ENCODE measurements around the gene SMAD3. TPM values are rescaled to one million over a fixed set of nuclear protein-coding genes. Genes with fewer than 3 reads are reported as not detected.

SMAD3 gene
- total and polyA plus RNA-seq, 10 of the 15 experiments (the other 5 are each of a cell fraction or from before 2014, with no cell fraction given), result 5.6 to 43.2 (median 16.0) TPM

DNA sequence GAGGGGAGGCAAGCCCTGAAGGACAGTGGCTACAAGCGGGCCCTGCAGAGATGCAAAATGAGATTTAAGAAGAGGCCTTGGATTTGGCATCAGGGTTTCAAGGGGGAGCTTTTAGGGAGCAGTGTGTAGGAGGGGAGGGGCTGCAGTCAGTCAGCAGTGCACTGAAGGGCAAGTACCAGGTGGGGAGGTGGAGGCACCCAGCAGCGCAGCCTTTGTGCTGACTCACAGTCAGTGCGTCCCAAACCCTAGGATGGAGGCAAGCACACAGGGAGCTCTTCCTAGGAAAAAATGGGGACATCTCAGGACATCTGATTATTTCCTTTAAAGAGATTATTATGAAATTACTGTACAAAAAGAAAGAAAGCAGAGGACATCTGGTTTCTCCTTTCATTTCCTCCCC lies 109.0 kb downstream of the SMAD3 start:
- no peaks in the 10 kb centered on the region for H3K9me3 ChIP-seq (replicated peaks; ENCODE audit: control insufficient read depth, insufficient read depth, low read length)
- DNase-seq (ENCODE audit: low read depth, low spot score) (no peak), ATAC-seq (no peak), FAIRE-seq (no peak)
- no peaks in the 10 kb centered on the region for H3K27me3 ChIP-seq (replicated peaks in 1 of 2; ENCODE audit: control insufficient read depth in 2 of 2, insufficient read depth in 2 of 2, low read length in 1 of 2)
- in situ Hi-C loops (cut with MboI), result no loop called here
- SMC1A ChIA-PET (ENCODE audit: uncharacterized antibody, unreplicated experiment), result interaction anchor here (0.6 to 1.6 kb wide), 7 partner anchors 34 to 153 kb away, joined by 3 to 6 read pairs (median 4); no protein-coding TSS in a partner anchor
- H3K27ac ChIP-seq (ENCODE audit: control insufficient read depth, insufficient read depth), result peak overlapping the region; percentile 27; the same call in 1 of the 2 replicates
- H3K4me2 ChIP-seq (ENCODE audit: control insufficient read depth, insufficient read depth), result no peak overlapping the region
- H3K36me3 ChIP-seq (ENCODE audit: control insufficient read depth in 2 of 2, insufficient read depth in 2 of 2, low read length in 1 of 2), result peaks cover 30 to 31% of the 10 kb centered on the region in 2 experiments
- no peaks in the 10 kb centered on the region for H4K20me1 ChIP-seq (ENCODE audit: control insufficient read depth, insufficient read depth)
- CTCF ChIA-PET, result interaction anchor here (0.6 to 0.9 kb wide), 2 partner anchors 72 to 353 kb away, joined by 3 read pairs; no protein-coding TSS in a partner anchor
- H3K4me3 ChIP-seq, result no peak overlapping the region
- BruUV-seq (replicated peaks), result no TSS peak
- WGBS (ENCODE audit: insufficient coverage, insufficient replicate concordance, low lambda C conversion rate, missing lambda C conversion rate), result 95% methylated on average over 3 of the region's 3 CpGs
- no peak overlapping the region for H3K9ac ChIP-seq (ENCODE audit: control insufficient read depth, insufficient read depth, low read length)
- no peak overlapping the region for H2AFZ ChIP-seq (ENCODE audit: control insufficient read depth, low read depth, low read length)
- intact Hi-C loops (cut with micrococcal nuclease; ENCODE audit: unreplicated experiment), result no loop called here
- no peaks in the 10 kb centered on the region for H3K79me2 ChIP-seq (ENCODE audit: control insufficient read depth, insufficient read depth, low read length)
- peaks cover 21% of the 10 kb centered on the region for H3K4me1 ChIP-seq (ENCODE audit: control insufficient read depth, insufficient read depth, low read length)
- POLR2A ChIA-PET, result interaction anchor here (1.8 kb wide), 1 partner anchor 40 kb away, joined by 4 read pairs; no protein-coding TSS in a partner anchor
- TF ChIP-seq KDM1A (IDR thresholded peaks at IDR 0.05; ENCODE audit: borderline replicate concordance), result no peak
- TF ChIP-seq, protein P1, sequence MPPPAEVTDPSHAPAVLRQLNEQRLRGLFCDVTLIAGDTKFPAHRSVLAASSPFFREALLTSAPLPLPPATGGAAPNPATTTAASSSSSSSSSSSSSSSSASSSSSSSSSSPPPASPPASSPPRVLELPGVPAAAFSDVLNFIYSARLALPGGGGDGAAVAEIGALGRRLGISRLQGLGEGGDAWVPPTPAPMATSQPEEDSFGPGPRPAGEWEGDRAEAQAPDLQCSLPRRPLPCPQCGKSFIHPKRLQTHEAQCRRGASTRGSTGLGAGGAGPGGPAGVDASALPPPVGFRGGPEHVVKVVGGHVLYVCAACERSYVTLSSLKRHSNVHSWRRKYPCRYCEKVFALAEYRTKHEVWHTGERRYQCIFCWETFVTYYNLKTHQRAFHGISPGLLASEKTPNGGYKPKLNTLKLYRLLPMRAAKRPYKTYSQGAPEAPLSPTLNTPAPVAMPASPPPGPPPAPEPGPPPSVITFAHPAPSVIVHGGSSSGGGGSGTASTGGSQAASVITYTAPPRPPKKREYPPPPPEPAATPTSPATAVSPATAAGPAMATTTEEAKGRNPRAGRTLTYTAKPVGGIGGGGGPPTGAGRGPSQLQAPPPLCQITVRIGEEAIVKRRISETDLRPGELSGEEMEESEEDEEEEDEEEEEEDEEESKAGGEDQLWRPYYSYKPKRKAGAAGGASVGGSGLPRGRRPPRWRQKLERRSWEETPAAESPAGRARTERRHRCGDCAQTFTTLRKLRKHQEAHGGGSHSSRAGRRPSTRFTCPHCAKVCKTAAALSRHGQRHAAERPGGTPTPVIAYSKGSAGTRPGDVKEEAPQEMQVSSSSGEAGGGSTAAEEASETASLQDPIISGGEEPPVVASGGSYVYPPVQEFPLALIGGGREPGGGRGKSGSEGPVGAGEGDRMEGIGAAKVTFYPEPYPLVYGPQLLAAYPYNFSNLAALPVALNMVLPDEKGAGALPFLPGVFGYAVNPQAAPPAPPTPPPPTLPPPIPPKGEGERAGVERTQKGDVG (CRISPR knock-in tag; IDR thresholded peaks at IDR 0.05), result no peak
- TF ChIP-seq POLR2A (IDR thresholded peaks at IDR 0.05; ENCODE audit: low read depth, low read length), result 0 out of 2 replicates have a peak, but pooled peaks have one; percentile 8
- TF ChIP-seq, protein P2, sequence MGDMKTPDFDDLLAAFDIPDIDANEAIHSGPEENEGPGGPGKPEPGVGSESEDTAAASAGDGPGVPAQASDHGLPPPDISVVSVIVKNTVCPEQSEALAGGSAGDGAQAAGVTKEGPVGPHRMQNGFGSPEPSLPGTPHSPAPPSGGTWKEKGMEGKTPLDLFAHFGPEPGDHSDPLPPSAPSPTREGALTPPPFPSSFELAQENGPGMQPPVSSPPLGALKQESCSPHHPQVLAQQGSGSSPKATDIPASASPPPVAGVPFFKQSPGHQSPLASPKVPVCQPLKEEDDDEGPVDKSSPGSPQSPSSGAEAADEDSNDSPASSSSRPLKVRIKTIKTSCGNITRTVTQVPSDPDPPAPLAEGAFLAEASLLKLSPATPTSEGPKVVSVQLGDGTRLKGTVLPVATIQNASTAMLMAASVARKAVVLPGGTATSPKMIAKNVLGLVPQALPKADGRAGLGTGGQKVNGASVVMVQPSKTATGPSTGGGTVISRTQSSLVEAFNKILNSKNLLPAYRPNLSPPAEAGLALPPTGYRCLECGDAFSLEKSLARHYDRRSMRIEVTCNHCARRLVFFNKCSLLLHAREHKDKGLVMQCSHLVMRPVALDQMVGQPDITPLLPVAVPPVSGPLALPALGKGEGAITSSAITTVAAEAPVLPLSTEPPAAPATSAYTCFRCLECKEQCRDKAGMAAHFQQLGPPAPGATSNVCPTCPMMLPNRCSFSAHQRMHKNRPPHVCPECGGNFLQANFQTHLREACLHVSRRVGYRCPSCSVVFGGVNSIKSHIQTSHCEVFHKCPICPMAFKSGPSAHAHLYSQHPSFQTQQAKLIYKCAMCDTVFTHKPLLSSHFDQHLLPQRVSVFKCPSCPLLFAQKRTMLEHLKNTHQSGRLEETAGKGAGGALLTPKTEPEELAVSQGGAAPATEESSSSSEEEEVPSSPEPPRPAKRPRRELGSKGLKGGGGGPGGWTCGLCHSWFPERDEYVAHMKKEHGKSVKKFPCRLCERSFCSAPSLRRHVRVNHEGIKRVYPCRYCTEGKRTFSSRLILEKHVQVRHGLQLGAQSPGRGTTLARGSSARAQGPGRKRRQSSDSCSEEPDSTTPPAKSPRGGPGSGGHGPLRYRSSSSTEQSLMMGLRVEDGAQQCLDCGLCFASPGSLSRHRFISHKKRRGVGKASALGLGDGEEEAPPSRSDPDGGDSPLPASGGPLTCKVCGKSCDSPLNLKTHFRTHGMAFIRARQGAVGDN (IDR thresholded peaks at IDR 0.05), result no peak
- RAD21 ChIA-PET (ENCODE audit: unreplicated experiment), result interaction anchor here (1.3 kb wide), 2 partner anchors 53 to 73 kb away, joined by 4 to 5 read pairs; no protein-coding TSS in a partner anchor
